ENCODE data around the gene BBS5.
"Not testable (repeated sequence)": the region's sequence is repeated elsewhere in the genome, so short reads cannot be mapped to it uniquely, and the experiment has no call there.

BBS5 gene

DNA sequence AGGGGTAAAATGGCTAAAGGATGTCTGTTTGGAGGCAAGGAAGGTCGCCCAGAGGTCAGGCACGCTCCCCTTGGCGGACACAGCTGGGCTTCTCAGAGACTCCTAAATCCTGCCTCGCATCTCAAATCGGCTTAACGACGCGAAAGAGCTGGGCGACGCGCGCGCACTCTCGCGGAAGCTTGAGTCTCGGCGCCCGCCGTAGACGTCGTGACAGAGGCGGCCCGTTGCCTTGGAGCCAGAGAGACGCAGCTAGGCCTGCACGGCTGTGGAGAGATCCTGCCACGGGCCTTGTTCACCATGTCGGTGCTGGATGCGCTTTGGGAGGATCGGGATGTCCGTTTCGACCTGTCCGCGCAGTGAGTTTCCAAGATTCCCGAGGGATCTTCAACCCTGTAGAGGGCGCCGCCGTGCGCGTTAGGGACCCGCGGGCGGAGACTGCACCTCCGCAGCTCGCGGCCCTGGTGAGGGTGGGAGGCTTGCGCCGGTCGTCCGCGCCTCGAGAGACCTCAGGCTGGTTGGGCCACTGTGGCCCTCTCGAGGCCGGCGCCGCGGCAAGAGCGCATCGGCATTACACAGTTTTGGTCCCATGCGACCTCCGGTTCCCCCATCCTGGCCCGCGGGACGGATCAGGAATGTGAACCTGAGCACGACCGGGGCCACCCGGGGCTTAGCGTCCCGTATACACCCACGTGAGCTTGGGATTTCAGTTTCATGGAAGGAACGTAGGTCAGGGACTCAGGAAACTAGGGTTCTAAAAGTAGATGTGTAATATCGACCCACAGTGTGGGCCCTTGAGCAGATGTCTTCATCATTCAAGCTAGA lies at the start of gene BBS5:
TSS of gene BBS5 (plus strand) at position 238 of the 822 bp plus-strand sequence. CDS start at position 298, 60 bp downstream.
- H3K4me3 ChIP-seq (ENCODE audit: low read length) = peak within 1 kb of the TSS; percentile 75

GRCh38 chr2:169431772-169432171 lies 47.5 kb upstream of the BBS5 start:
- H3K4me3 ChIP-seq (ENCODE audit: low read length) = not testable (repeated sequence)

More for the DNA sequence above, at the start of gene BBS5:
- TF ChIP-seq ZNF274 (IDR thresholded peaks at IDR 0.05; ENCODE audit: low read depth, low read length) = no peak

GRCh38 chr2:169434236-169434635 lies 45.1 kb upstream of the BBS5 start:
- H3K4me3 ChIP-seq (ENCODE audit: low read length) = not testable (repeated sequence)

GRCh38 chr2:169438466-169439072 lies 40.7 kb upstream of the BBS5 start:
- no peak overlapping the region for H3K4me3 ChIP-seq (ENCODE audit: low read length)
- TF ChIP-seq ZNF274 (IDR thresholded peaks at IDR 0.05; ENCODE audit: low read depth, low read length) = no peak

DNA sequence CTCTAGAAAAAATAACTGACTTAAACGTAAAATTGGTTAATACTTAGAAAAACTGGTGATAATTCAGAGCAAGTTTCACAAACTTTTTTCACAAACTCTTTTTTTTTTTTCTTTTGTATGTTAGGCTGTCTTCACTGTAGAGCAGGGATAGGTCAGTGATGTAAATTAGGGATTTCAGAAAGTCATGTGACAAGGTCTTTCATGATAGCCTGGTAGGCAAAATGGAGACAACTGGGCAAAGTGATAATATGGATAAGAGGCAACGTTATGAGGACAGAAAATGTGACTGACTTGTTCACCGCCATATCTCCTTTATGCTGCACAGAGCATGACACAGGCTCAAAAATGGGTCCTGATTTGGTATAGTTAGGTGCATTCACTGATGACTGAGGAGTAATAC lies 39.4 kb upstream of the BBS5 start:
- TF ChIP-seq ZNF274 (IDR thresholded peaks at IDR 0.05; ENCODE audit: low read depth, low read length) = no peak
- no peak overlapping the region for H3K4me3 ChIP-seq (ENCODE audit: low read length)

DNA sequence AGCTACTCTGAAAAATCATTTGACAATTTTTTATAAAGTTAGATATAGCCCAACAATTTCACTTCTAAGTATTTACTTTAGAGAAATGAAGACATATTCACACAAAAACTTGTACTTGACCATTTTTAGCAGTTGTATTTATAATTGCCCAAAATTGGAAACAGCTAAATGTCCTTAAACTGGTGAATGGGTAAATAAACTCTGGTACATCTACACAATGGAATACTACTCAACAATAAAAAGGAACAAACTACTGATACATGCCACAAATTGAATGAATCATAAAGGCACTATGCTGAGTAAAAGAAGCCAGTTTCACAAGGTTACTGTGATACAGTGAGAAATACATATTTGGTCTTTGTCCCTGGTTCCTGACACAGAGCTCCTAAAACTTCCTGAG lies 32.8 kb upstream of the BBS5 start:
- no peak for TF ChIP-seq ZNF274 (IDR thresholded peaks at IDR 0.05; ENCODE audit: low read depth, low read length)

DNA sequence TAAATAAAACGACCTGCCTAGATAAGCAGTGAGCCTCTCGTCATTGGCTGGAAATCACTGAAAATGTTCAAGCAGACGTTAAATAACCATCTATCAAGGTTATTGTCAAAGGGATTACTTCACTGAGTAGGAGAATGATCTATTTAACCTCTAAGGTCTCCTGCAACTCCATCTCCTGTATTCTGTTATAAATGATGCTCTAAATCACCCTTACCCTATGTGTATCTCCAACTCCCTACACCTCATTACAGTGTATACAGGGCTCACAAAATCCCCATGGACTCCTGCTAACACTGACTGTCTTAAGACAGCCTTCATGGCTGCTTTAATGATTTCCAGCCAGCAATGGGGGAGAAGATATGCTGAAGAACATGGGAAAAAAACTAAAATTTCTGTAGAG lies 31.0 kb upstream of the BBS5 start:
- no peak for TF ChIP-seq ZNF274 (IDR thresholded peaks at IDR 0.05; ENCODE audit: low read depth, low read length)
- H3K4me3 ChIP-seq (ENCODE audit: low read length) = no peak overlapping the region

More for the DNA sequence above, 32.8 kb upstream of the BBS5 start:
- no peak overlapping the region for H3K4me3 ChIP-seq (ENCODE audit: low read length)

GRCh38 chr2:169448865-169449264 lies 30.4 kb upstream of the BBS5 start:
- no peak for TF ChIP-seq ZNF274 (IDR thresholded peaks at IDR 0.05; ENCODE audit: low read depth, low read length)
- H3K4me3 ChIP-seq (ENCODE audit: low read length) = no peak overlapping the region

GRCh38 chr2:169452080-169452479 lies 27.2 kb upstream of the BBS5 start:
- no peak overlapping the region for H3K4me3 ChIP-seq (ENCODE audit: low read length)
- TF ChIP-seq ZNF274 (IDR thresholded peaks at IDR 0.05; ENCODE audit: low read depth, low read length) = no peak

GRCh38 chr2:169453044-169453443 lies 26.2 kb upstream of the BBS5 start:
- H3K4me3 ChIP-seq (ENCODE audit: low read length) = not testable (repeated sequence)

DNA sequence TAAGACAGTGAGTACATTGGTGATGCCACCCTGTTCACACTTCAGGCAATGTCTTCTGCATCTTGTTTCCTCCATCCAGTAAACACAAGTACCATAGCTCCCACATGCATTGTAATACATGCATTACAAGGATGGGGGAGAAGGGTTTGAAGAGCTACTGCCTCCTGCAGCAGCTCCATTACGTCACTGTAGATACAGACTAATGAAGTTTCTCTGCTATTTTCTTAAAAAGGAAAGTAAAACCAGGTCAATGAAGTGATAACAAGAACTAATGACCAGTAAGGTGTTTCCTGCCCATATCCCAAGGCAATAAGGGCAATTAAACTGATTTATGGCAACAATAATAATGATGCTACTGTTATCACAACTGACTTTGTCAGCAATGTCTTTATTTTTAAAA lies 18.2 kb upstream of the BBS5 start:
- H3K4me3 ChIP-seq (ENCODE audit: low read length) = no peak overlapping the region
- TF ChIP-seq ZNF274 (IDR thresholded peaks at IDR 0.05; ENCODE audit: low read depth, low read length) = no peak

- no peak overlapping the region for H3K4me3 ChIP-seq (ENCODE audit: low read length)
- no peak for TF ChIP-seq ZNF274 (IDR thresholded peaks at IDR 0.05; ENCODE audit: low read depth, low read length)
Measured at GRCh38 chr2:169462896-169463695, 16.2 kb upstream of the BBS5 start.

DNA sequence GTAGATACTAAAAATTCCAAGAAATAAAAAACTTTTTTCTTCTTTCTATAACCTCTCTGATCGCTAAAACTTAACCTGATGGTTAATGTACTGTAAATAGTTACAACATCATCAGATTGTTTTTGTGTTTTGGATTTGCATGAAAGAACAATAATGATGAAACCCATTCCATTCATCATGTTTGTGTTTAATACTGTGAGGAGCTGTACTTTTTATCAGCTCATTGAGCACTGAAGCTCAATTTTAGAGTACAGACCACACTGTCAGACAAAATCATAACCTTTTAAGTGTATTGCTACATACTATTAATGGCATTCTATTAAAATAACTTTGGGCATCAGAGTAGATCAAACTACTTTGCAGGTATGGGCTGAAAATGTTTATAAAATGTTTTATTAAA lies 14.8 kb upstream of the BBS5 start:
- no peak for TF ChIP-seq ZNF274 (IDR thresholded peaks at IDR 0.05; ENCODE audit: low read depth, low read length)
- H3K4me3 ChIP-seq (ENCODE audit: low read length) = no peak overlapping the region

DNA sequence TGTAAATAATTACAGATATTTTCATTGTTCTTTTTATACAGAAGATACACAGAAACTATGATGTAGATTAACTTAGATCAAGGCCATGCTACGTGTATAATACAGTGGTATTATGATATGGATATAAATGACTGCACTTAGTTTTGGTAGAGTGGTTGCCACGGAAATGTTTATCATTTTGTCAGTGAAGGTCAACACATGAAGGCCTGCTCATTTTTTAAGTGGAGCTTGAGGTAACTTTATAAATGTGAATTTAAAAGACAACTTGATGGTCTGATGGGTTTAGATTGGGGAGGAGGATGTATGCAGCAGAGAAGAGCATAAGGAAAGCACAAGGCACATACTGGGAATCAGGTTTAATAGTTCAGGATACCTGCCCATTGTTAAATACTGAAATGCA lies 14.4 kb upstream of the BBS5 start:
- TF ChIP-seq ZNF274 (IDR thresholded peaks at IDR 0.05; ENCODE audit: low read depth, low read length) = no peak
- no peak overlapping the region for H3K4me3 ChIP-seq (ENCODE audit: low read length)

GRCh38 chr2:169468841-169469240 lies 10.5 kb upstream of the BBS5 start:
- H3K4me3 ChIP-seq (ENCODE audit: low read length) = no peak overlapping the region
- TF ChIP-seq ZNF274 (IDR thresholded peaks at IDR 0.05; ENCODE audit: low read depth, low read length) = no peak

Data from GM08714 (cell line).